Neural cell (in vitro differentiated cells): ENCODE measurements around the gene MEN1. TPM values are rescaled to one million over a fixed set of nuclear protein-coding genes. Genes with fewer than 3 reads are reported as not detected.

Source experiments
- H2AFZ ChIP-seq: fragments of 200-600, 300-800 bp; sonication (generic), shearing (Covaris generic); 2 replicates; pipeline ENCODE4 v1.6.0; 2014; ENCODE audit warnings: low read depth, mild to moderate bottlenecking, antibody characterized with exemption, low read length, moderate library complexity
- H3F3A ChIP-seq: fragments of 200-600 bp; shearing (Covaris generic); 2 replicates; pipeline ENCODE4 v1.6.1; 2016; ENCODE audit warnings: mild to moderate bottlenecking, moderate library complexity, mixed read lengths, antibody characterized with exemption, low read length; ENCODE audit not compliant: insufficient read depth, poor library complexity, severe bottlenecking
- H3K27ac ChIP-seq: fragments of 200-600, 300-800 bp; sonication (generic), shearing (Covaris generic); 2 replicates; pipeline ENCODE4 v1.5.1; 2014; ENCODE audit warnings: mild to moderate bottlenecking, low read length, moderate library complexity
- H3K27me3 ChIP-seq: fragments of 300-800, 200-600 bp; sonication (generic), shearing (Covaris generic); 2 replicates; pipeline ENCODE4 v1.6.0; 2014; ENCODE audit warnings: mild to moderate bottlenecking, low read depth, low read length, moderate library complexity; ENCODE audit not compliant: insufficient read depth
- H3K36me3 ChIP-seq: fragments of 300-800, 200-600 bp; sonication (generic), shearing (Covaris generic); 2 replicates; pipeline ENCODE4 v1.5.1; 2014; ENCODE audit warnings: mild to moderate bottlenecking, antibody characterized with exemption, low read length, moderate library complexity; ENCODE audit not compliant: insufficient read depth
- H3K4me2 ChIP-seq: fragments of 300-800, 200-600 bp; sonication (generic), shearing (Covaris generic); 2 replicates; pipeline ENCODE4 v1.6.0; 2014; ENCODE audit warnings: mild to moderate bottlenecking, low read length
- H3K4me3 ChIP-seq: fragments of 300-800, 200-600 bp; sonication (generic), shearing (Covaris generic); 2 replicates; pipeline ENCODE4 v1.5.1; 2014; ENCODE audit warnings: mild to moderate bottlenecking, low read length, moderate library complexity
- H3K79me2 ChIP-seq: fragments of 200-600 bp; shearing (Covaris generic); replicated peaks from 2 replicates; pipeline ENCODE4 v1.6.0; 2014; ENCODE audit warnings: mild to moderate bottlenecking, low read length, moderate library complexity; ENCODE audit not compliant: insufficient read depth
- H3K9ac ChIP-seq: fragments of 300-800, 200-600 bp; sonication (generic), shearing (Covaris generic); 2 replicates; pipeline ENCODE4 v1.6.1; 2016; ENCODE audit warnings: mild to moderate bottlenecking, low read length, mixed read lengths
- H3K9me2 ChIP-seq: fragments of 200-600 bp; shearing (Covaris generic); 2 replicates; pipeline ENCODE4 v1.6.1; 2016; ENCODE audit warnings: mild to moderate bottlenecking, low read length, mixed read lengths; ENCODE audit not compliant: insufficient read depth
- H3K9me3 ChIP-seq: fragments of 200-600, 300-800 bp; sonication (generic), shearing (Covaris generic); 2 replicates; pipeline ENCODE4 v1.6.1; 2016; ENCODE audit warnings: mild to moderate bottlenecking, mixed run types, low read length, moderate library complexity, mixed read lengths
- H4K20me1 ChIP-seq: fragments of 200-600 bp; shearing (Covaris generic); 2 replicates; pipeline ENCODE4 v1.6.1; 2016; ENCODE audit warnings: mild to moderate bottlenecking, mixed run types; ENCODE audit not compliant: insufficient read depth
- EP300 ChIP-seq: fragments of 450-650 bp; conservative IDR thresholded peaks from 2 replicates; pipeline ENCODE4 v1.6.1; 2014; ENCODE audit warnings: antibody characterized with exemption, mild to moderate bottlenecking, moderate library complexity; ENCODE audit not compliant: poor library complexity, severe bottlenecking
- EZH2 ChIP-seq: fragments of 200-600, 300-800 bp; shearing (Covaris generic), sonication (generic); IDR thresholded peaks from 2 replicates; pipeline ENCODE4 v1.6.1; 2014; ENCODE audit warnings: antibody characterized with exemption, low read length, borderline replicate concordance, mild to moderate bottlenecking; ENCODE audit not compliant: insufficient read depth, poor library complexity, severe bottlenecking
- MXI1 ChIP-seq: fragments of 450-650 bp; conservative IDR thresholded peaks from 2 replicates; pipeline ENCODE4 v1.6.1; 2014; ENCODE audit warnings: antibody characterized with exemption, mild to moderate bottlenecking; ENCODE audit not compliant: poor library complexity, severe bottlenecking
- POLR2AphosphoS5 ChIP-seq: IDR thresholded peaks from 2 replicates; pipeline ENCODE4 v1.6.1; 2012
- RAD21 ChIP-seq: fragments of 450-650 bp; conservative IDR thresholded peaks from 2 replicates; pipeline ENCODE4 v1.6.1; 2014; ENCODE audit warnings: antibody characterized with exemption, mild to moderate bottlenecking, moderate library complexity
- SMC3 ChIP-seq: fragments of 450-650 bp; conservative IDR thresholded peaks from 2 replicates; pipeline ENCODE4 v1.6.1; 2014; ENCODE audit warnings: antibody characterized with exemption, mild to moderate bottlenecking, moderate library complexity; ENCODE audit not compliant: poor library complexity
- TAF1 ChIP-seq: IDR thresholded peaks from 2 replicates; pipeline ENCODE4 v1.6.1; 2012; ENCODE audit warnings: low read depth
- polyA plus RNA-seq: library from polyadenylated mRNA; depleted of rRNA; stranded (reverse); fragments of >200 nt; gene quantifications from 2 replicates; pipeline ENCODE4 v1.2.3, GENCODE V29; 2014
- TF ChIP-seq, protein P1 (sequence below): IDR thresholded peaks from 2 replicates; pipeline ENCODE4 v1.6.1; 2012; ENCODE audit warnings: borderline replicate concordance
- TF ChIP-seq, protein P2 (sequence below): fragments of 450-650 bp; IDR thresholded peaks from 2 replicates; pipeline ENCODE4 v1.5.1; 2014; ENCODE audit warnings: antibody characterized with exemption, mild to moderate bottlenecking, moderate library complexity; ENCODE audit not compliant: poor library complexity, severe bottlenecking

The MEN1 gene
- polyA plus RNA-seq, 1 donor from 2014 or later, result 16.8 TPM

DNA sequence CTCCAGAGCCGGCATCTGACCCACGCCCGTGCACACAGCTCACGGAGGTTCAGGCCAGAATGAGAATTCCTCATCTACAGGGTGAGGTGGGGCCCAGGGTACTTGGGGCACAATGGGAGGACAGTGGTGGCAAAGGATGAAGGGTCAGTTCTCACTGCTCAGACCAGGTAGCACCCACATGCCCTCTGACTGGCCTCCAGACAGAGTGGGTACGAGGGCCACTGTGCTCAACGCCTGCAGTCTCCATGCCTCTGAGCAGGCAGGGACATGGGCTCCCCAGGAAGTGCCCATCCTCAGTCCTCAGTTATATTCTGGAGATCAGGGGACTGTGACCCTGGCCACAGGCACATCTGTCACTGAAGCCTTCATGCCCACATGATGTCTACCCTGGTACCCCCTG, 47.1 kb upstream of the MEN1 start:
- TF ChIP-seq, protein P1, sequence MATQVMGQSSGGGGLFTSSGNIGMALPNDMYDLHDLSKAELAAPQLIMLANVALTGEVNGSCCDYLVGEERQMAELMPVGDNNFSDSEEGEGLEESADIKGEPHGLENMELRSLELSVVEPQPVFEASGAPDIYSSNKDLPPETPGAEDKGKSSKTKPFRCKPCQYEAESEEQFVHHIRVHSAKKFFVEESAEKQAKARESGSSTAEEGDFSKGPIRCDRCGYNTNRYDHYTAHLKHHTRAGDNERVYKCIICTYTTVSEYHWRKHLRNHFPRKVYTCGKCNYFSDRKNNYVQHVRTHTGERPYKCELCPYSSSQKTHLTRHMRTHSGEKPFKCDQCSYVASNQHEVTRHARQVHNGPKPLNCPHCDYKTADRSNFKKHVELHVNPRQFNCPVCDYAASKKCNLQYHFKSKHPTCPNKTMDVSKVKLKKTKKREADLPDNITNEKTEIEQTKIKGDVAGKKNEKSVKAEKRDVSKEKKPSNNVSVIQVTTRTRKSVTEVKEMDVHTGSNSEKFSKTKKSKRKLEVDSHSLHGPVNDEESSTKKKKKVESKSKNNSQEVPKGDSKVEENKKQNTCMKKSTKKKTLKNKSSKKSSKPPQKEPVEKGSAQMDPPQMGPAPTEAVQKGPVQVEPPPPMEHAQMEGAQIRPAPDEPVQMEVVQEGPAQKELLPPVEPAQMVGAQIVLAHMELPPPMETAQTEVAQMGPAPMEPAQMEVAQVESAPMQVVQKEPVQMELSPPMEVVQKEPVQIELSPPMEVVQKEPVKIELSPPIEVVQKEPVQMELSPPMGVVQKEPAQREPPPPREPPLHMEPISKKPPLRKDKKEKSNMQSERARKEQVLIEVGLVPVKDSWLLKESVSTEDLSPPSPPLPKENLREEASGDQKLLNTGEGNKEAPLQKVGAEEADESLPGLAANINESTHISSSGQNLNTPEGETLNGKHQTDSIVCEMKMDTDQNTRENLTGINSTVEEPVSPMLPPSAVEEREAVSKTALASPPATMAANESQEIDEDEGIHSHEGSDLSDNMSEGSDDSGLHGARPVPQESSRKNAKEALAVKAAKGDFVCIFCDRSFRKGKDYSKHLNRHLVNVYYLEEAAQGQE, result no peak
- TF ChIP-seq SMC3 (no peak), RAD21 (no peak), POLR2AphosphoS5 (no peak), EP300 (no peak), MXI1 (no peak), TAF1 (no peak), EZH2 (no peak)
- TF ChIP-seq, protein P2, sequence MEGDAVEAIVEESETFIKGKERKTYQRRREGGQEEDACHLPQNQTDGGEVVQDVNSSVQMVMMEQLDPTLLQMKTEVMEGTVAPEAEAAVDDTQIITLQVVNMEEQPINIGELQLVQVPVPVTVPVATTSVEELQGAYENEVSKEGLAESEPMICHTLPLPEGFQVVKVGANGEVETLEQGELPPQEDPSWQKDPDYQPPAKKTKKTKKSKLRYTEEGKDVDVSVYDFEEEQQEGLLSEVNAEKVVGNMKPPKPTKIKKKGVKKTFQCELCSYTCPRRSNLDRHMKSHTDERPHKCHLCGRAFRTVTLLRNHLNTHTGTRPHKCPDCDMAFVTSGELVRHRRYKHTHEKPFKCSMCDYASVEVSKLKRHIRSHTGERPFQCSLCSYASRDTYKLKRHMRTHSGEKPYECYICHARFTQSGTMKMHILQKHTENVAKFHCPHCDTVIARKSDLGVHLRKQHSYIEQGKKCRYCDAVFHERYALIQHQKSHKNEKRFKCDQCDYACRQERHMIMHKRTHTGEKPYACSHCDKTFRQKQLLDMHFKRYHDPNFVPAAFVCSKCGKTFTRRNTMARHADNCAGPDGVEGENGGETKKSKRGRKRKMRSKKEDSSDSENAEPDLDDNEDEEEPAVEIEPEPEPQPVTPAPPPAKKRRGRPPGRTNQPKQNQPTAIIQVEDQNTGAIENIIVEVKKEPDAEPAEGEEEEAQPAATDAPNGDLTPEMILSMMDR, result no peak
- Histone ChIP-seq H2AFZ (no peak overlapping the region), H3K9me3 (no peaks in the 10 kb centered on the region), H3K79me2 (no peaks in the 10 kb centered on the region), H3K9me2 (no peaks in the 10 kb centered on the region), H3K9ac (no peak overlapping the region), H3K4me2 (no peak overlapping the region), H3K36me3 (no peaks in the 10 kb centered on the region), H3K27ac (no peak overlapping the region), H4K20me1 (no peaks in the 10 kb centered on the region), H3K27me3 (no peaks in the 10 kb centered on the region), H3F3A (no peaks in the 10 kb centered on the region), H3K4me3 (no peak overlapping the region)

DNA sequence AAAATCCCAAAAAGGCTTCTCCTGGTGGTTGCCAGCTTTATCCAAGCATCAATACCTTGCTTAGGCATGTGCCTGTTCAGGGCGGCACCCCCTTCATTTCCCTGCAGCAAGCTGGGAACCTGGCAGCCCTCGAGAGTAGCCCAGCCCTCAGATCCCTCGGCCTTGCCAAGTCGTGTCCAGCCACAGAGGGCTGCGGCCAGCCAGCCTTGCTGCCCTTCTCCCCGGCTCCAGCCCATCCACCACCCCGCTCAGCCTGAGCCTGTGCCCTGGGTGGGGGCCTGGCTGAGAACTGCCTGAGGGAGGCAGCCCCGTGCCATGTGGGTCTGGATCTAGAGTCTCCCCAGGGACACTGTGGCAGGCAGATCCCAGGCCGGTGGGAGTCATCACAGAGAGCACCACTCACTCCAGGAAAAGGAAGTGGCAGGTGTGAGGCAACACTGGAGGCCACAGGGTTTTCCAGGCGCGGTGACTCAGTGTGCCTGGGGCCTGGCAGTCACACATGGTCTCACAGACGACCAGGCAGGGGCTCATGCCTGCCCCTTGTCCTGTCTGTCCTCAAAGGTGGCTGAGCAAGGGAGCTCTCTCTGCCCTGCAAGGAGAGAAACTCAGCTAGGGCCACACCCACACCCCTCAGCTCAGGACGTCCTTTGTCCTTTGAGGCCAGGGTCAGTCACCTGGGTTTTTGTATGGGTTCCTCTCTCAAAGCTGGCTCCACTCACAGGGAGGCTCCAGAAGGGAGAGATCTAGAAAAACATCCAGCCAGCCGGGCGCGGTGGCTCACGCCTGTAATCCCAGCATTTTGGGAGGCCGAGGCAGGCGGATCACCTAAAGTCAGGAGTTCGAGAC, 46.3 kb upstream of the MEN1 start:
- Histone ChIP-seq H3K79me2 (no peaks in the 10 kb centered on the region), H3F3A (no peaks in the 10 kb centered on the region), H2AFZ (no peak overlapping the region), H3K9me3 (no peaks in the 10 kb centered on the region), H3K36me3 (no peaks in the 10 kb centered on the region), H3K4me3 (no peak overlapping the region), H3K9ac (no peak overlapping the region), H3K27ac (no peak overlapping the region), H3K9me2 (no peaks in the 10 kb centered on the region), H4K20me1 (no peaks in the 10 kb centered on the region), H3K4me2 (no peak overlapping the region), H3K27me3 (no peaks in the 10 kb centered on the region)
- TF ChIP-seq, protein P1, result no peak
- TF ChIP-seq POLR2AphosphoS5, result no peak
- TF ChIP-seq EP300, result no peak
- TF ChIP-seq EZH2, result no peak
- no peak for TF ChIP-seq SMC3
- TF ChIP-seq, protein P2, result no peak
- no peak for TF ChIP-seq RAD21
